Stomach (tissue), 4 donors: ENCODE measurements around the gene CACNA2D2.

Experiments
- CTCF ChIP-seq, 7 experiments: fragments of 450-650 bp in 4 of 7; fragments of 200-600 bp in 3 of 7; sonication (generic) in 3 of 7; IDR thresholded peaks; one replicate each; pipeline ENCODE4 v1.5.1; 2016 to 2019; ENCODE audit warnings: antibody characterized with exemption in 7 of 7, control low read depth in 2 of 7, mild to moderate bottlenecking in 1 of 7
- POLR2A ChIP-seq, 4 donors: fragments of 450-650 bp; IDR thresholded peaks; one replicate each; pipeline ENCODE4 v1.6.1; 2016; ENCODE audit warnings: antibody characterized with exemption in 4 of 4, control low read depth in 2 of 4, mild to moderate bottlenecking in 1 of 4, moderate library complexity in 1 of 4
- POLR2AphosphoS5 ChIP-seq, 3 donors: sonication (generic); formaldehyde crosslinking; IDR thresholded peaks; one replicate each; pipeline ENCODE4 v1.6.1; 2016; ENCODE audit warnings: antibody characterized with exemption in 3 of 3

- TF ChIP-seq POLR2A (IDR thresholded peaks at IDR 0.05): no peak
- no peak for TF ChIP-seq CTCF (IDR thresholded peaks at IDR 0.05)
- TF ChIP-seq POLR2AphosphoS5 (IDR thresholded peaks at IDR 0.05): no peak
Observed at GRCh38 chr3:50369012-50369670, 134.3 kb downstream of the CACNA2D2 start.
